BJ (cell line): ENCODE data around the gene ANKMY2. TPM values are rescaled to one million over a fixed set of nuclear protein-coding genes. Genes with fewer than 3 reads are reported as not detected.

Experiments
- CTCF ChIA-PET: fragments of 350-600 bp; formaldehyde crosslinking; extraction: SDS; loops from one replicate; lab custom pipeline; 2021; ENCODE audit warnings: antibody characterized with exemption, inconsistent platforms; lab: Yijun Ruan, JAX
- POLR2A ChIA-PET: fragments of 300-600 bp; sonication (Branson Sonifier 250); formaldehyde crosslinking; extraction: SDS; loops from one replicate; lab custom pipeline; 2021; ENCODE audit warnings: antibody characterized with exemption; lab: Charles Lee
- DNase-seq: peaks from one replicate; pipeline ENCODE4 v3.0.0-alpha.2; 2011; ENCODE audit warnings: low read depth
- H3K27me3 ChIP-seq: 2 replicates; pipeline ENCODE4 v1.6.0; 2011; ENCODE audit warnings: low read length; ENCODE audit not compliant: control insufficient read depth, insufficient read depth
- H3K36me3 ChIP-seq: 2 replicates; pipeline ENCODE4 v1.5.1; 2011; ENCODE audit warnings: low read length; ENCODE audit not compliant: control insufficient read depth, insufficient read depth
- H3K4me3 ChIP-seq: 2 replicates; pipeline ENCODE4 v1.5.1; 2011; ENCODE audit warnings: low read depth, mild to moderate bottlenecking, control low read depth, low read length
- polyA plus RNA-seq: library from polyadenylated mRNA; depleted of rRNA; stranded (reverse); fragments of >200 nt; gene quantifications from 2 replicates; pipeline ENCODE4 v1.2.3, GENCODE V29; 2011
- TF ChIP-seq, protein P1 (sequence below): IDR thresholded peaks from 2 replicates; pipeline ENCODE4 v1.5.1; 2011; ENCODE audit warnings: low read depth, mild to moderate bottlenecking, control low read depth, inconsistent platforms, low read length, moderate library complexity; ENCODE audit not compliant: insufficient read depth

The ANKMY2 gene
- polyA plus RNA-seq, 1 experiment: 14.7 TPM

GRCh38 chr7:16626388-16626787 lies 19.2 kb downstream of the ANKMY2 start:
- CTCF ChIA-PET: no interaction called here
- DNase-seq: no peak
- Histone ChIP-seq H3K36me3 (peaks cover 4% of the 10 kb centered on the region), H3K27me3 (no peaks in the 10 kb centered on the region), H3K4me3 (no peak overlapping the region)
- POLR2A ChIA-PET: no interaction called here
- TF ChIP-seq, protein P1, sequence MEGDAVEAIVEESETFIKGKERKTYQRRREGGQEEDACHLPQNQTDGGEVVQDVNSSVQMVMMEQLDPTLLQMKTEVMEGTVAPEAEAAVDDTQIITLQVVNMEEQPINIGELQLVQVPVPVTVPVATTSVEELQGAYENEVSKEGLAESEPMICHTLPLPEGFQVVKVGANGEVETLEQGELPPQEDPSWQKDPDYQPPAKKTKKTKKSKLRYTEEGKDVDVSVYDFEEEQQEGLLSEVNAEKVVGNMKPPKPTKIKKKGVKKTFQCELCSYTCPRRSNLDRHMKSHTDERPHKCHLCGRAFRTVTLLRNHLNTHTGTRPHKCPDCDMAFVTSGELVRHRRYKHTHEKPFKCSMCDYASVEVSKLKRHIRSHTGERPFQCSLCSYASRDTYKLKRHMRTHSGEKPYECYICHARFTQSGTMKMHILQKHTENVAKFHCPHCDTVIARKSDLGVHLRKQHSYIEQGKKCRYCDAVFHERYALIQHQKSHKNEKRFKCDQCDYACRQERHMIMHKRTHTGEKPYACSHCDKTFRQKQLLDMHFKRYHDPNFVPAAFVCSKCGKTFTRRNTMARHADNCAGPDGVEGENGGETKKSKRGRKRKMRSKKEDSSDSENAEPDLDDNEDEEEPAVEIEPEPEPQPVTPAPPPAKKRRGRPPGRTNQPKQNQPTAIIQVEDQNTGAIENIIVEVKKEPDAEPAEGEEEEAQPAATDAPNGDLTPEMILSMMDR: no peak

- POLR2A ChIA-PET: interaction anchor here (0.6 kb wide), 1 partner anchor 15 kb away, joined by 4 read pairs; no protein-coding TSS in a partner anchor
- peaks cover 9% of the 10 kb centered on the region for H3K36me3 ChIP-seq
- CTCF ChIA-PET: no interaction called here
- TF ChIP-seq, protein P1: no peak
- H3K4me3 ChIP-seq: no peak overlapping the region
- H3K27me3 ChIP-seq: no peaks in the 10 kb centered on the region
- no peak for DNase-seq
These were observed 25.6 kb downstream of the ANKMY2 start for GRCh38 chr7:16619979-16620408.

GRCh38 chr7:16616542-16616941 lies 29.0 kb downstream of the ANKMY2 start:
- CTCF ChIA-PET: no interaction called here
- DNase-seq: no peak
- POLR2A ChIA-PET: no interaction called here
- Histone ChIP-seq H3K36me3 (peaks cover 5% of the 10 kb centered on the region), H3K4me3 (no peak overlapping the region), H3K27me3 (no peaks in the 10 kb centered on the region)
- TF ChIP-seq, protein P1: no peak

DNA sequence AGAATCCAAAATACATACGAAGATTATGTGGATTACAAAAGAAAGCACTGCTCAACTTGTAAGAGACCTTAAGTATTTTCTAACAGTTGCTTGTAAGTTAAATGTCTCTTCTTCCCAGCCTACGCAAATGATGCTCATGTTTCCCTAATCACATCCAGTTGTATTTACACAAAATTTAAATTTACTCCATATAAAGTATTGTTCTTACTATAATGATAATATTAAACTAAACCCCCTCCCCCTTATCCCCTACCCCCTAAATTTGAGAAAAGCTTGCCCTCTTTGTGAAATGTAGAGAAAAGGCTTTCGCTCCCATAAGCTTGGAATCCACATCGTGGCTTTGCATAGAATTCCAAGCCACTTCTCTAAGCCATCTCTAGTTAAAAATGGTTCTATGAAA lies 29.4 kb downstream of the ANKMY2 start:
- Histone ChIP-seq H3K27me3 (no peaks in the 10 kb centered on the region), H3K4me3 (no peak overlapping the region), H3K36me3 (peaks cover 5% of the 10 kb centered on the region)
- ChIA-PET CTCF (no interaction called here), POLR2A (no interaction called here)
- no peak for DNase-seq
- TF ChIP-seq, protein P1: no peak

- H3K4me3 ChIP-seq: no peak overlapping the region
- no peak for DNase-seq
- CTCF ChIA-PET: interaction anchor here (1.0 kb wide), 1 partner anchor 16 kb away, joined by 3 read pairs; no protein-coding TSS in a partner anchor
- H3K36me3 ChIP-seq: peaks cover 5% of the 10 kb centered on the region
- no peaks in the 10 kb centered on the region for H3K27me3 ChIP-seq
- POLR2A ChIA-PET: no interaction called here
- TF ChIP-seq, protein P1: no peak
These were observed 30.3 kb downstream of the ANKMY2 start for GRCh38 chr7:16615228-16615627.
